SKM-1 treated with dmso at 0.1 percent for 144 hours (cell line): Measurements from ENCODE around the gene DQX1.

ENCODE experiments used
- DNase-seq: peaks from one replicate; lab custom pipeline; 2025; ENCODE audit not compliant: unreplicated experiment; lab: John Stamatoyannopoulos, UW

Gene DQX1

GRCh38 chr2:74512744-74513604 lies 13.1 kb downstream of the DQX1 start:
- DNase-seq, result no peak

- DNase-seq, result no peak
Observed at GRCh38 chr2:74511104-74511989, 14.7 kb downstream of the DQX1 start.

- DNase-seq, result no peak
Observed at GRCh38 chr2:74510272-74510671, 15.8 kb downstream of the DQX1 start.

- no peak for DNase-seq
Observed at GRCh38 chr2:74507926-74508520, 18.0 kb downstream of the DQX1 start.

- peak; percentile 89 for DNase-seq
Observed at GRCh38 chr2:74507145-74507925, 18.7 kb downstream of the DQX1 start, which contains the start of gene PCGF1. Gene PCGF1 (minus strand): TSS chr2:74507695. CDS start chr2:74507668, 27 bp downstream.

GRCh38 chr2:74505448-74506246 lies 20.4 kb downstream of the DQX1 start:
- DNase-seq, result no peak

- DNase-seq, result no peak
Observed at GRCh38 chr2:74504591-74504990, 21.4 kb downstream of the DQX1 start.

- DNase-seq, result no peak
Observed at GRCh38 chr2:74503506-74504475, 22.2 kb downstream of the DQX1 start.

- DNase-seq, result peak; percentile 26
Observed at GRCh38 chr2:74502720-74503505, 23.1 kb downstream of the DQX1 start.

GRCh38 chr2:74502147-74502719 lies 23.8 kb downstream of the DQX1 start:
- no peak for DNase-seq

- DNase-seq, result no peak
Observed at GRCh38 chr2:74501335-74502071, 24.5 kb downstream of the DQX1 start.

GRCh38 chr2:74500578-74500946 lies 25.5 kb downstream of the DQX1 start:
- no peak for DNase-seq

- DNase-seq, result no peak
Observed at GRCh38 chr2:74499940-74500577, 26.0 kb downstream of the DQX1 start.

GRCh38 chr2:74499267-74499939 lies 26.6 kb downstream of the DQX1 start, which contains the start of gene LBX2:
Gene LBX2 (minus strand): TSS chr2:74499603. CDS start chr2:74499537, 66 bp downstream.
- no peak for DNase-seq

GRCh38 chr2:74498500-74499266 lies 27.3 kb downstream of the DQX1 start:
- DNase-seq, result no peak
